ENCODE data around the gene GP5.

GP5 gene

GRCh38 chr3:194375473-194376240 is 23.4 kb downstream of the GP5 start:
- no peak for DNase-seq (ENCODE audit: low read depth)

DNA sequence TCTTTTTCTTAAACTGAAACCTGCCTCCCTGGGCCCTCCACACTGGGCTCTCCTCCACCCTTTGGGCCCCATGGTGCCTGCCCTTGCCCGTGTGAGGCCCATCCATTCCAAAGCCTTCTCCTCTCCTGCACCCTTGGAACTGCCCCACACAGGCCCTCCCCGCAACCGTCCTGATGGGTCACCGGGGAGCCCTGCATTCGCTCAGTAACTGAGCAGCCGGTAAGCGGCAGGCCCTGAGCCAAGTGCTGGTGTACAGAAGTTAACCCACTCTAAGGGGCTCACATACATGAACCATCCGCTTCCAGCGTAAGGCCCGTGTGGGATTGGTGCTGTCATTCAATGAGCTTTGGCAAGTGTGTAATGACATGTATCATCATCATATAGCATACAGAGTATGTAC is 24.1 kb downstream of the GP5 start:
- no peak for DNase-seq (ENCODE audit: low read depth)

DNA sequence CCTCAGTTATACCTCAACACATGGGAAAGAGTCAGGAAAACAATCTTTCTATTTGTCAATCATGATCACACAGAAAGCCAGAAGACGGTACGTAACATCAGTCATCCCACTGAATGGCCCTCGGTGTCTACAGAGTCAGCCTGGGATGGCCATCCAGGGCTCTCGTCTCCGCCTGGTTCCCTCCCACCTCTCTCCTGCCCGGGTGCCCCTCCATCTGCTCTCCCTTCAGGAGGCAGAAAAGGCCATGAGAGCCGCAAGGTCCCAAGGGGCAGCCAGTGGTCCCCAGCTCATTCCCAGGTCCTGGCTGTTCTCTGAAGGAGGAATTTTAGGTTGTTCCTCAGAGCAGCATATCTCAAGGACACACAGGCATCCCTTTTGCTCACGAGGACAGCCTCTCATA is 25.2 kb downstream of the GP5 start:
- no peak for DNase-seq (ENCODE audit: low read depth)

DNA sequence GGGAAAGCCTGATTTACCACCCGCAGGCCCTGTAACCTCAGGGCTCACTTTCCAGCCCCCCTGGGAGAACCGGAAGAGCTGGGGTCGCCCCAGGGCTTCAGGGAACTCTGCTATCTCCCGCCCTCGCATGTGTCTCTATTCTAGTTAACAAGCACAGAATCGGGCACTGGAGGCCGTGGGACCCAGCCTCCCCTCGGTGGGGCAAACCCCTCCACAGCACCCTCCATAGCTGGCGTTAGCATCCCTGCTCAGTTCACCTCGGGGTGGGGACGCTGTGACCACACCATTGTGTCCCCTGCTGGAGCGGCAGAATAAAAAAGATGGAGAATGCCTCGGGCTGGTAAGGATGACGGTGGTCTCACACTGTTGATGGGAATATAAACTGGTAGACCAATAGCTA is 26.0 kb downstream of the GP5 start:
- DNase-seq (ENCODE audit: low read depth): no peak

GRCh38 chr3:194370753-194371152 is 28.3 kb downstream of the GP5 start:
- DNase-seq (ENCODE audit: low read depth): no peak

- DNase-seq (ENCODE audit: low read depth): no peak
These were observed 29.4 kb downstream of the GP5 start, which contains the start of gene LRRC15 for GRCh38 chr3:194369522-194370279. TSS of gene LRRC15 (minus strand) at chr3:194369743. CDS start at chr3:194361043, 8,700 bp downstream.

- no peak for DNase-seq (ENCODE audit: low read depth)
These were observed 30.1 kb downstream of the GP5 start for GRCh38 chr3:194368918-194369317.

GRCh38 chr3:194367992-194368841 is 30.8 kb downstream of the GP5 start:
- no peak for DNase-seq (ENCODE audit: low read depth)

DNA sequence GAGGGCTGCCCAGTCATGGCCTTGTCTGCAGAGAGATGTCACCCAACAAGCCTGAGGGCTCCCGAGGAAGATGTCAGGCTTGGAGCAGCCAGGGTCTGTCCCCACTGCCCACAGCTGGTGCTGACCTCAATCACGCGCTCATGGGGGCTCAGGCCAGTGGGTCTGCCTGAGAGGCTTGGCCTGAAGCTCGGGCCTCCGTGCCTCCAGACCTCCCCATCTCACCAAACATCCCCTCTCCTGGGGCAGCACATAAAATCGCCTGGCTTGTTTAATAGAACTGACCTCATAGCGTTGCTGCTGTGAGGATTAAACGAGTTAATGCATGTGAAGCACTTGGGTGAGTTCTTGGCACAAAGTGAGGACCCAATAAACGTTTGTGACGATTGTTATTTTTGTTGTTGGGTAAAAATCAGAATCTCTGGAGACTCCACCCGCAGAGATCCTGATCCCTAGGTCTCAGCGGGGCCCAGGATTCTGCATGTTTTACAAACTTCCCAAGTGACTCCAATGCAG is 33.0 kb downstream of the GP5 start:
- no peak for DNase-seq (ENCODE audit: low read depth)

GRCh38 chr3:194365526-194365925 is 33.5 kb downstream of the GP5 start:
- no peak for DNase-seq (ENCODE audit: low read depth)

- no peak for DNase-seq (ENCODE audit: low read depth)
These were observed 34.2 kb downstream of the GP5 start for GRCh38 chr3:194364652-194365434.

GRCh38 chr3:194364314-194364651 is 34.8 kb downstream of the GP5 start:
- no peak for DNase-seq (ENCODE audit: low read depth)

- DNase-seq (ENCODE audit: low read depth): no peak
These were observed 38.5 kb downstream of the GP5 start for GRCh38 chr3:194360568-194360967.

DNA sequence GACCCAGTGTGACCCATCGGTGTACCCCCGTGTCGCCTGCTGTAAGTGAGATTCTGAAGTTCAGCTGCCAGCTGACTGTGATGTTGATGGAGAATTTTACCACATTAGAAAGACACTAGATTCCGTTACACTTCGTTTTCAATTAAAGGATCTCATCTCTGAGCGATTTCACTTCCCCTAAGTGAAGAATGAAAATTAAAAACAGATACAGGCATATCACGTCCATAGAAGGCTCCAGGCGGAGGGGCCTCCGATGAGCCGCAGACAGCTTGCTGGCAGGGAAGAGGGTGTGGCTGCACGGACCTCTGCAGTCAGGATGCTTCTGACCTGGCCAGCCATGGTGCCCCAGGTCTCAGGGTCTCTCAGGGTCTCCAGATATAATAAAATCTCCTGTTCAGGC is 41.4 kb downstream of the GP5 start:
- DNase-seq (ENCODE audit: low read depth): no peak

- no peak for DNase-seq (ENCODE audit: low read depth)
These were observed 43.7 kb downstream of the GP5 start for GRCh38 chr3:194355379-194355778.

DNA sequence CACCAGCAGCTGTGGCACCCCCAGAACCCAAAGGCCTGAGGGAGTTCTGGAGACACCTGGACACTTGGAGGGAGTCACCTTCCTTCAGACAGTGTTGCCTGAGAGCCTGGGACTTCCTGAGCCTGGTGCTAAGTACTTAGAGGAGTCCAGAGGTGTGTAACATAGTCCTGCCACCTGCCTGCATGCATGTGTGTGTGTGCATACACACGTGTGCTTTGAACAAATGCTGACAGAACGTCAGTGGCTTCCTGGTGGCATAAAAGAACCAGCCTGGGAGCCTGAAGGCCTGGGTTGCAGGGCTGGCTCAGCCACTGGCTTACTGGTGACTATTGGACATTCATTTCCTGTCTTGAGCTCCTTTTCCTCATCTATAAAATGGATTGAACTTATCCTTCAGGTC is 44.8 kb downstream of the GP5 start:
- no peak for DNase-seq (ENCODE audit: low read depth)

GRCh38 chr3:194352667-194353246 is 46.3 kb downstream of the GP5 start:
- no peak for DNase-seq (ENCODE audit: low read depth)

GRCh38 chr3:194351952-194352536 is 47.0 kb downstream of the GP5 start:
- no peak for DNase-seq (ENCODE audit: low read depth)

GRCh38 chr3:194351080-194351672 is 47.9 kb downstream of the GP5 start, which contains the start of gene CPN2:
TSS of gene CPN2 (minus strand) at chr3:194351328. CDS start at chr3:194342702, 8,626 bp downstream.
- no peak for DNase-seq (ENCODE audit: low read depth)

DNA sequence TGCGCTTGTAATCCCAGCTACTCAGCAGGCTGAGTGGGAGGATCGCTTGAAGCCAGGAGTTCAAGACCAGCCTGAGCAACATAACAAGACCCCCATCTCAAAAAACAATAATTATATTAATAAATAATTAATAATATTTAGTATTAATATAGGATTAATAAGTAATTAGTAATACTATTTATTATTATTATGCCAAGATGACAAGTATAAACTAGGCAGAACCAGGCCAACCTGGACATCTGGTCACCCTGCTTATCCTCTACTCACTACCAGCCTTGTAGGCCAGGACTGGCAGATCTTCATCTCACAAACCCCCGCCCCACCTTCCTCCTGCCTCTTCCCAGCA is 48.4 kb downstream of the GP5 start:
- DNase-seq (ENCODE audit: low read depth): no peak

Data from stimulated activated CD8-positive, alpha-beta memory T cell treated with anti-CD3 and anti-CD28 coated beads, Interleukin-4, amount 100 ng/mL, for 24 hours (primary cell).